SKM-1 (cell line): ENCODE data around the gene CCL27.

Experiments used
- DNase-seq: peaks from one replicate; lab custom pipeline; 2025; ENCODE audit not compliant: unreplicated experiment; lab: John Stamatoyannopoulos, UW

Gene CCL27

DNA sequence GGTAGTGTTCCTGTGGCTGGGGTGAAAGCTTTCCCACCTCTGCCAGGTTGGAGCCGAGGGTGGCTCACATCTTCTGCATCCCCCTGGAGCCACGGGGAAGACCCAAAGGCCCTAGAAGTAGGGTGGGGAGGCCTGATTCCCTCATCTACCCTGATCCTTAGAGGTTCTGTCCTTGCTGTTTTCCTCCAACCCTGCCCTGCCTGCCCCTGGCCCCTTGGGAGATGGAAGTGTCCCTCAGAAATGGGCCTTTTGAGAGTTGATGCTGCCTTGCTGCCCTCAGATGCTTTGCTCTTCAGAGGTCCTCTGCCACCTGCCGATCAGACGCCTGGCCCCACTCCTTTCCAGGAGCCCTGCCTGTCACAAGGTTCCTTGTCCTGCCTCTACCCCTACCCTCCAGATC is 22.4 kb upstream of the CCL27 start:
- DNase-seq, result no peak

GRCh38 chr9:34684145-34684544 is 21.7 kb upstream of the CCL27 start:
- no peak for DNase-seq

- DNase-seq, result no peak
Measured at GRCh38 chr9:34675869-34676268, 13.4 kb upstream of the CCL27 start.

GRCh38 chr9:34675048-34675714 is 12.7 kb upstream of the CCL27 start:
- DNase-seq, result peak; percentile 59

- no peak for DNase-seq
Measured at GRCh38 chr9:34674440-34674839, 12.0 kb upstream of the CCL27 start.

DNA sequence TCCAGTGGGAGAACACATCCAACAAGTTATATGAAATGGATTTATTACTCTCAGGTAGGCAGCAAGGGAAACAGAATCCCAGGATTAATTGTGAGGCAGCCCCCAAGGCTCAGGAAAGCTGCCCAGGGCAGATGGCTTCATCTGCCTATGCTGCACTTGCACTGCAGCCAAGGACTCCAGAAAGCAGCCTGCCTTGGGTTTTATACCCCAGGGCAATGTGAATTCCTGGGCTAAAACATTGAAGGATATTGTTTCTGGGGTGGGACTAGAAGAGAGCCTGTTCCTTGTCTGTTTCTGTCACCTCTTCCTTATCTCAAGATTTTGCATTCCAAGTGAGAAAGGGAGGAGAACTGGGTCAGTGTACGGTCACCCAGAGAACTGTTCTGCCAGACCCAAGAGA is 8.8 kb upstream of the CCL27 start:
- DNase-seq, result no peak

- DNase-seq, result no peak
Measured at GRCh38 chr9:34669809-34670562, 7.5 kb upstream of the CCL27 start.

GRCh38 chr9:34665381-34666250 is 3.2 kb upstream of the CCL27 start:
- DNase-seq, result peak; percentile 94

GRCh38 chr9:34665067-34665380 is 2.6 kb upstream of the CCL27 start:
- no peak for DNase-seq

GRCh38 chr9:34664281-34665066 is 2.0 kb upstream of the CCL27 start:
- peak; percentile 70 for DNase-seq

DNA sequence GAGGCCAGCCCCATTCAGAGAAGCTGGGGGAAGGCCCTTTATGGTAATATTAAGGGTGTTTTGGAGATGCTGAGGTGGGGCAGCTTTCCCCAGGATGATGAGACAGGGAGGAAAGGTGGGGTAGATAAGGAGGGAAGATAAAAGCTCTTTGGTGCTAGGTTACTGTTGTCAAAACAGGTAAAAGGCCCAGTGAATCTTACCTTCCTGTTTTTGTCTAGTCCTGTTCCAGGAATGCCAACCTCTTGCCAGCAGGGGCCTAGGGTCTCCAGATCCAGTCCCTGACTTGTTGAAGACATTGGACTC is 797 bp upstream of the CCL27 start:
- no peak for DNase-seq

DNA sequence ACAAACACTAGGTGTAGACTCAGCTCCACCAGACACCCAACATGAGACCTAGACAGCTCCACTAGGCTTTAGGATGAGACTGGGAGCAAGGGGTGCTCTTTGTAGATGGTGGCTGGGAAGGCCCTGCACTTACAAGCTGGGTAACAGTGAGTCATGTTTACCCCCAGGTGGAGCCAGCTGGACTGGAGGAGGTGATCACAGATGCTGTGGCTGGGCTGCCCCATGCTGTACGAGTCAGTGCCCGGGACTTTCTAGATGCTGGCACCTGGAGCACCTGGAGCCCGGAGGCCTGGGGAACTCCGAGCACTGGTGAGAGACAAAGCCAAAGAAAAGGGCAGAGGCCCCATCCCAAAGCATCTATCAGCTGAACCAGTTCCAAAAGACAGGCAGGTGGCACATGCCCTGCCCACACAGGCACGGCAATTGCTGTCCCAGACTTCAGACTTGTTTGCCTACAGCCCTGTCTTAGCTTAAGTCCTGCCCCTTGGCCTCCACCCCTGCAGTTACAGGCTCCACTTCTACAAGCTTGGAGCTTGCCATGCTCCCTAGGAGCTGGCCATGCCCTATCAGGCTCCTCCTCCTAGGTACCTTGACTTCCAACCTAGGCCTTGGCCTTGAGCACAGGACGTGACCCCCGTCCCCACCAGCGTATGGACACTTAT is 2.7 kb downstream of the CCL27 start:
- no peak for DNase-seq

DNA sequence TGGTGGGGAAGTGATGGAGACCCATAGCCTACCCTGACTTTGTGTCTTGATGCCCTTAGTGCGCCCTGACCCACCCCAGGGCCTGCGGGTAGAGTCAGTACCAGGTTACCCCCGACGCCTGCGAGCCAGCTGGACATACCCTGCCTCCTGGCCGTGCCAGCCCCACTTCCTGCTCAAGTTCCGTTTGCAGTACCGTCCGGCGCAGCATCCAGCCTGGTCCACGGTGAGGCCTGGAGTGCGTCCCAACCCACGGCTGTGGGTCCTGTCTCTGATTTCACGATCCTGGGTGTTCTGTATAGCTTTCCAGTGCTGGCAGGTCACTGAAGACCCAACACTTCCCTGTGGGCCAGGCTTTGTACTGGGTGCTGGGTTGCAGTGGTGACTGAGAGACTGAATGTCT is 4.0 kb downstream of the CCL27 start:
- DNase-seq, result no peak

DNA sequence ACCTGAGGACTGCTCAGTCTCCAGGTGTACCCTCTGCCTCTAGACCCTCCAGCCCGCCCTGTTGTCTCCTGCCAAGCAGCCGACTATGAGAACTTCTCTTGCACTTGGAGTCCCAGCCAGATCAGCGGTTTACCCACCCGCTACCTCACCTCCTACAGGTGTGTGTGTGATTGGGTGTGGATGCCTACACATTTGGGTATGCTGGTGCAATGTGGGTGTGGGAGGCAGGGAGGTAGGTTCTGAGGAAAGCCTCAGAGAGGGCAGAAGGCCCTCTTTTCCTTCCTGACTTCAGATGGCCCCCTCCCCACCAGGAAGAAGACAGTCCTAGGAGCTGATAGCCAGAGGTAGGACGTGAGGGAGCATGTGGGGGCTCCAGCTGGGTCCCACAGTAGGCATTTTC is 5.5 kb downstream of the CCL27 start:
- no peak for DNase-seq

GRCh38 chr9:34655394-34655793 is 7.1 kb downstream of the CCL27 start:
- DNase-seq, result no peak

GRCh38 chr9:34654323-34655051 is 8.0 kb downstream of the CCL27 start:
- no peak for DNase-seq

DNA sequence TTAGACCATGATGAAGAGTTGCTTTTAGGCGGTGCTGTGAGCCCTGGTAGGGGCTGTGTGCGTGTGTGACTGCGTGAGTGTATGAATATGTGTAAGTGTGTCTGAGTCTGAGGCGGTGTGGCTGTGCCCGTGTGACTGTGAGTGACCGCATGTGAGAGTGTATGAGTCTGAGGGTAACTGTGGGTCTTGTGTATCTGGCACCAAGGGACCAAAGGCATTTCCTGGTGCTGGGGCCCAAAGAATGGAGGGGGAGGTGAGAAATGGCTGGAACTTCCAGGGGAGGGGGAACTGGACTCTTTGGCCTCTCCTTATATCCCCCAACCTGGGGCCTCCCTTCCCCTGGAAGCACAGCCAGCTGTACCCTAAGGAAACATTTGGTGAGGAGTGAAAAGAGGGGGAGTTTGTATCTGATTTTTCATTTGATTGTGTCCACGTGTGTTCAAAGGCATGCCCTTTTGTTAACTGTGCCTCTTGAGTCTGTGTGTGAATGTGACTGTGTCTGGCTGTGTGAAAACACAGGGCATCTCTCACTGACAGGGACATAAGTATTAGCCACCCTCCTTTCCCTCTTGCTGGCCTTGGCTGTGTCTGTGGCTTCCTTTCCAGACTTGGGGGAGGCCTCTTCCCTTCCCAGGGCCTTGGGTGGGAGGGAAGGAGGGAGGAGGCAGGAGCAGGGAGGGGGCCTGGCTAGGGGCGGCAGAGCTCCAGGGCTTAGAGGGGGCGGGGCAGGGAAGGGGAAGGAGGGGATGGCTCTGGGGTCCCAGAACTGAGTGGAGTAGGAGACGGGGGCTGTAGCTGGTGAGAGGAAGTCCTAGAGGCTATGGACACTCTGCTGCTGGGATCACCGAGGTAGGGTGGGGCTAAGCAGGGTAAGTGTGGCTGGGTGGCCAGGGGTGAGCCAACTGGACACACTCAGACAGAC is 9.0 kb downstream of the CCL27 start:
- no peak for DNase-seq

DNA sequence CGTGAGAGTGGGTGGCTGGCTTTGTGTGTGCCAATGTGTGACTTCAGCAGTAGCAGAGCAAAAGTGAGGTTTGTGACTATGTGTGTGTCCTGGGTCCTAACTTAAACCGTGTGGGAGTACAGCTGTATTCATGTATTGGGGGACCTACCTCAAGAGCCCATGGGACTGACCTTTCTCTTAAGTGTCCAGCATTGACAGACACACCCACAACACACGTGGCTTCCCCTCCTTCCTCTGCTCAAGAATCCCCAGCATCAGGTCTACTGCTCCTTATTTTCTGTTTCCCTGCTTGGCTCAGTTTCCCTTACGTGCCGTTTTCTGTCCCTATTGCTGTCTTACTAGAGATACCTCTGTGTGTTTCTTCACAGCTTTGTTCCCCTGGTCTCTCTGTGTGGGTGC is 9.9 kb downstream of the CCL27 start:
- DNase-seq, result no peak
